HL-60 (cell line): ENCODE data around the gene MRAS.

Experiments
- DNase-seq, 2 experiments: peaks; one replicate each; pipeline ENCODE4 v3.0.0-alpha.2; 2010 to 2020; ENCODE audit warnings: low read depth in 1 of 2, low spot score in 1 of 2
- H3K27ac ChIP-seq: fragments of 250-450 bp; sonication (Bioruptor Pico); replicated peaks from 2 replicates; pipeline ENCODE4 v1.5.1; 2020; ENCODE audit warnings: mild to moderate bottlenecking, moderate library complexity
- H3K27me3 ChIP-seq: fragments of 250-450 bp; sonication (Bioruptor Pico); 2 replicates; pipeline ENCODE4 v1.5.1; 2021; ENCODE audit warnings: mild to moderate bottlenecking, moderate library complexity; ENCODE audit not compliant: insufficient read depth, poor library complexity, severe bottlenecking
- H3K4me3 ChIP-seq: replicated peaks from 2 replicates; pipeline ENCODE4 v1.5.1; 2011; ENCODE audit warnings: mild to moderate bottlenecking, control low read depth, low read length; ENCODE audit not compliant: insufficient read depth
- GABPA ChIP-seq: IDR thresholded peaks from 2 replicates; pipeline ENCODE4 v1.6.1; 2012; ENCODE audit warnings: low read depth
- POLR2AphosphoS5 ChIP-seq: IDR thresholded peaks from 2 replicates; pipeline ENCODE4 v1.6.1; 2012; ENCODE audit warnings: low read depth
- REST ChIP-seq: IDR thresholded peaks from 2 replicates; pipeline ENCODE4 v1.6.1; 2012; ENCODE audit warnings: low read depth; ENCODE audit not compliant: insufficient replicate concordance
- SPI1 ChIP-seq: IDR thresholded peaks from 2 replicates; pipeline ENCODE4 v1.6.1; 2012; ENCODE audit warnings: low read depth, mild to moderate bottlenecking, borderline replicate concordance
- TF ChIP-seq, protein P1 (sequence below): IDR thresholded peaks from one replicate; pipeline ENCODE4 v1.5.1; 2011; ENCODE audit warnings: low read length, control low read depth, inconsistent platforms; ENCODE audit not compliant: insufficient read depth

The MRAS gene

DNA sequence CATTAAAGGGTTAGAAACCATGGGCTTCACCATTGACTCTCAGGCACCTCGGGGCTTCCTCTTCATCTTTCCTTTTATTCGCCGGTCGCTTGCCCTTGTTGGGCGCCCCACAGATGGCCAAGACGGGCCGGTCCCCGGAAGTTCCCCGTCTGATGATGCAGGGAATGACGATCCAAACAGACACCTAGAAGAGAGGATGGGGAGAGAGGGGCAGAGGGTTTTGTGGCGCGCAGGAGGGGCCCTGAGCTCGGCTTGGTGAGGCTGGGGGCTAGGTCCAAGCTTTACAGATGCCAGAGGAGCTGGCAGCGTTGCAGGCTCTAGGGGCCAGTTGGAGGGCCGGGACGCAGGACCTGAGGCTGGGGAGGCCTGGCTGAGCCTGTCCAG lies 85.5 kb downstream of the MRAS start:
- Histone ChIP-seq H3K27ac (no peak overlapping the region), H3K27me3 (peaks cover 51% of the 10 kb centered on the region), H3K4me3 (no peak overlapping the region)
- no peak for DNase-seq
- TF ChIP-seq GABPA: no peak

- TF ChIP-seq, protein P1, sequence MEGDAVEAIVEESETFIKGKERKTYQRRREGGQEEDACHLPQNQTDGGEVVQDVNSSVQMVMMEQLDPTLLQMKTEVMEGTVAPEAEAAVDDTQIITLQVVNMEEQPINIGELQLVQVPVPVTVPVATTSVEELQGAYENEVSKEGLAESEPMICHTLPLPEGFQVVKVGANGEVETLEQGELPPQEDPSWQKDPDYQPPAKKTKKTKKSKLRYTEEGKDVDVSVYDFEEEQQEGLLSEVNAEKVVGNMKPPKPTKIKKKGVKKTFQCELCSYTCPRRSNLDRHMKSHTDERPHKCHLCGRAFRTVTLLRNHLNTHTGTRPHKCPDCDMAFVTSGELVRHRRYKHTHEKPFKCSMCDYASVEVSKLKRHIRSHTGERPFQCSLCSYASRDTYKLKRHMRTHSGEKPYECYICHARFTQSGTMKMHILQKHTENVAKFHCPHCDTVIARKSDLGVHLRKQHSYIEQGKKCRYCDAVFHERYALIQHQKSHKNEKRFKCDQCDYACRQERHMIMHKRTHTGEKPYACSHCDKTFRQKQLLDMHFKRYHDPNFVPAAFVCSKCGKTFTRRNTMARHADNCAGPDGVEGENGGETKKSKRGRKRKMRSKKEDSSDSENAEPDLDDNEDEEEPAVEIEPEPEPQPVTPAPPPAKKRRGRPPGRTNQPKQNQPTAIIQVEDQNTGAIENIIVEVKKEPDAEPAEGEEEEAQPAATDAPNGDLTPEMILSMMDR: no peak
- TF ChIP-seq REST (no peak), GABPA (no peak), SPI1 (no peak), POLR2AphosphoS5 (no peak)
- peak within 1 kb of the TSS; percentile 33 for H3K4me3 ChIP-seq
- peak; percentile 24 to 26 for DNase-seq
- no peak within 1 kb of the TSS for H3K27ac ChIP-seq
- H3K27me3 ChIP-seq: peaks cover 48% of the 10 kb centered on the region
Measured at GRCh38 chr3:138434276-138434874, 86.0 kb downstream of the MRAS start, which contains the start of gene ESYT3. ESYT3 (plus strand) TSS chr3:138434616; CDS start chr3:138434799, 183 bp downstream.

DNA sequence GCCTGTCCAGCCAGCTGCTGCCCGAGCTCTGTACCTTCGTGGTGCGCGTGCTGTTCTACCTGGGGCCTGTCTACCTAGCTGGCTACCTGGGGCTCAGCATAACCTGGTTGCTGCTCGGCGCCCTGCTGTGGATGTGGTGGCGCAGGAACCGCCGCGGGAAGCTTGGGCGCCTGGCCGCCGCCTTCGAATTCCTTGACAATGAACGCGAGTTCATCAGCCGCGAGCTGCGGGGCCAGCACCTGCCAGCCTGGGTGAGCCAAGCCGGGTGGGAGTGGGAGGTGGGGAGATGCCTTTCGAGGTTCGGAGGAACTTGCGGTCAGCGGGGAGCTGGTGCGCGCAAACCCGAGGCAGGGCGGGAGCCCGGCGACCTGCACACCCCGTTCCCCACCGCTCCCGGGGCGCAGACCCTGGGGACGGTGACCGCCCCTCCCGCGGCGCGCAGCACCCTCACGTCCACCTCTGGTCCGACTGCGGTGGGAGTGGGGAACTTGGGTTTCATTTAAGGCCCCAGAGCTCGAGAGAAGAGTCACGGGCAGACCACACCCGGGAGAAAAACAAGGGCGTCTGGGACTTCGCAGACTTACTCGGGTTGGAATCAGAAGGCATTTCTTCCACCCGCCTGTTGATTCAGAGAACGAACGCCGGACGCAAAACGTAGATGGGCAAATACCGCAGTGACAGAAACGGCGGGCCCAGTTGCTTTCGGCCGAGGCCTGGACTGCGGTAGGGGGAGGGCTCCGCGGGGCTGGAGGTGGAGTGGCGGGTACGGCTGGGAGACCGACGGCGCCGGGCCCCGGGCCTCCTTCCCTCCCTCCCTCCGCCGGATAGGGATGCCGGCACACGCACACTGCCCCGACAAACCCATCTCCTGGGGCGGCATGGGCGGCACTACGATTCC lies 86.7 kb downstream of the MRAS start:
- peaks cover 48% of the 10 kb centered on the region for H3K27me3 ChIP-seq
- no peak overlapping the region for H3K27ac ChIP-seq
- TF ChIP-seq, protein P1: no peak
- TF ChIP-seq POLR2AphosphoS5 (no peak), REST (no peak), SPI1 (no peak), GABPA (no peak)
- peak overlapping the region; percentile 33 for H3K4me3 ChIP-seq
- DNase-seq: peak in 1 of 2 experiments; percentile 5

DNA sequence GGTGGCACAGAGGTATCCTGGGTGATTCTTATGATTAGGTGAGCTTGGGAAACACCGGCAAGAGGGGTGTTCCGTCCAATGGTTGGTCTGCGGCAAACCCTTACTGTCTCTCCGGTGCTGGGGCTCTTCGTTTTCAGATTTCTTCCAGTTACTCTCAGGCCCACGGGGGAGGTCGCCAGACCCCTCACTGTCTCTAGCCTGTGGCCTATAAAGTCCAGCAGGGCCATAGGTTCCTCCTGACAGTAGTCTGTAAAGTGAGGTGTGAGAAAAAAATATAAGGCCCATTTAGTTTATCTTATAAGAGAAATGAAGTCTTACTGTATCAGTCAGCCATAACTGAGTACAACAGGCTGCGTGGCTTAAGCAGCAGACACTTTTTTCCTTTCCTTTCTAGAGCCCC lies 87.5 kb downstream of the MRAS start:
- Histone ChIP-seq H3K27me3 (peaks cover 48% of the 10 kb centered on the region), H3K4me3 (no peak overlapping the region), H3K27ac (no peak overlapping the region)
- DNase-seq: no peak
- TF ChIP-seq GABPA (no peak), REST (no peak), POLR2AphosphoS5 (no peak), SPI1 (no peak)
- TF ChIP-seq, protein P1: no peak
